HL-60 (cell line): Measurements from ENCODE around the gene PDE3A.

ENCODE experiments used
- CTCF ChIP-seq: IDR thresholded peaks from one replicate; pipeline ENCODE4 v1.5.1; 2011; ENCODE audit warnings: low read length, control low read depth, inconsistent platforms; ENCODE audit not compliant: insufficient read depth
- POLR2AphosphoS5 ChIP-seq: IDR thresholded peaks from 2 replicates; pipeline ENCODE4 v1.6.1; 2012; ENCODE audit warnings: low read depth
- REST ChIP-seq: IDR thresholded peaks from 2 replicates; pipeline ENCODE4 v1.6.1; 2012; ENCODE audit warnings: low read depth; ENCODE audit not compliant: insufficient replicate concordance
- SPI1 ChIP-seq: IDR thresholded peaks from 2 replicates; pipeline ENCODE4 v1.6.1; 2012; ENCODE audit warnings: low read depth, mild to moderate bottlenecking, borderline replicate concordance

- TF ChIP-seq SPI1 (no peak), CTCF (no peak), POLR2AphosphoS5 (no peak), REST (no peak)
These were observed 26.2 kb upstream of the PDE3A start for GRCh38 chr12:20342111-20342510.
